HepG2 (cell line): ENCODE measurements around the gene KDM4B. TPM values are rescaled to one million over a fixed set of nuclear protein-coding genes. Genes with fewer than 3 reads are reported as not detected.

Experiments used
- ATAC-seq: fragments of 200-7000 bp; cut with Tn5 transposase; 3 replicates; pipeline ENCODE4 v1.9.1; 2020; ENCODE audit warnings: mild to moderate bottlenecking, moderate library complexity
- BruUV-seq: library from RNA; stranded (reverse); fragments of 400-500 nt; replicated peaks from 2 replicates; lab custom pipeline; 2021; lab: Mats Ljungman, UMichigan
- CTCF ChIA-PET: fragments of 300-600 bp; formaldehyde crosslinking; extraction: SDS; loops from one replicate; lab custom pipeline; 2021; ENCODE audit warnings: low total read pairs, inconsistent platforms, low intra/inter-chr PET ratio; lab: Yijun Ruan, JAX
- POLR2A ChIA-PET: fragments of 350-600 bp; sonication (Branson Sonifier 250); formaldehyde crosslinking; loops from one replicate; lab custom pipeline; 2020; ENCODE audit warnings: antibody characterized with exemption, inconsistent platforms; lab: Yijun Ruan, JAX
- DNase-seq: peaks from one replicate; pipeline ENCODE4 v3.0.0-alpha.2; 2015; ENCODE audit warnings: low spot score
- FAIRE-seq: peaks from 3 replicates; lab custom pipeline; 2011; peaks lifted over from hg19 to GRCh38; lab: Jason Lieb, UNC
- H2AFZ ChIP-seq: one replicate; pipeline ENCODE4 v1.6.1; 2011; ENCODE audit warnings: low read length, inconsistent platforms
- H3K27ac ChIP-seq: fragments of 300-600 bp; 3 replicates; pipeline ENCODE4 v1.8.0; 2011; ENCODE audit warnings: mixed run types, mild to moderate bottlenecking, mixed read lengths, low read length, inconsistent platforms; ENCODE audit not compliant: insufficient read depth; ENCODE audit errors: extremely low read length
- H3K27me3 ChIP-seq, 2 experiments: fragments of 200-600 bp in 1 of 2; 2 replicates in 1 of 2; 3 replicates in 1 of 2; pipeline versions ENCODE4 v1.6.0 to v1.8.0; 2011; ENCODE audit warnings: low read length in 2 of 2, mild to moderate bottlenecking in 2 of 2, moderate library complexity in 2 of 2, inconsistent platforms in 1 of 2; ENCODE audit not compliant: insufficient read depth in 2 of 2, control insufficient read depth in 1 of 2
- H3K36me3 ChIP-seq, 2 experiments: fragments of 200-600 bp in 1 of 2; replicated peaks in 1 of 2; 2 replicates in 1 of 2; 3 replicates in 1 of 2; pipeline versions ENCODE4 v1.5.1 to v1.8.0; 2011; ENCODE audit warnings: low read length in 2 of 2, inconsistent platforms in 1 of 2; ENCODE audit not compliant: insufficient read depth in 2 of 2, control insufficient read depth in 1 of 2
- H3K4me1 ChIP-seq: 2 replicates; pipeline ENCODE4 v1.5.1; 2012; ENCODE audit warnings: low read length, inconsistent platforms; ENCODE audit not compliant: insufficient read depth
- H3K4me2 ChIP-seq: 2 replicates; pipeline ENCODE4 v1.6.0; 2011; ENCODE audit warnings: low read depth, low read length, inconsistent platforms
- H3K4me3 ChIP-seq, 3 experiments: fragments of 200-600 bp in 1 of 3; sonication (generic), shearing (Covaris generic) in 1 of 3; replicated peaks in 1 of 3; 2 replicates each; pipeline ENCODE4 v1.5.1; 2011 to 2016; ENCODE audit warnings: low read length in 3 of 3, inconsistent platforms in 2 of 3, low read depth in 2 of 3, mild to moderate bottlenecking in 2 of 3, control low read depth in 1 of 3, mixed read lengths in 1 of 3; ENCODE audit not compliant: insufficient read depth in 1 of 3
- H3K79me2 ChIP-seq: one replicate; pipeline ENCODE4 v1.6.1; 2011; ENCODE audit warnings: low read length, inconsistent platforms; ENCODE audit not compliant: insufficient read depth
- H3K9ac ChIP-seq: 2 replicates; pipeline ENCODE4 v1.6.0; 2011; ENCODE audit warnings: mild to moderate bottlenecking, low read depth, low read length, inconsistent platforms; ENCODE audit not compliant: insufficient read depth
- H3K9me3 ChIP-seq: 2 replicates; pipeline ENCODE4 v1.5.1; 2012; ENCODE audit warnings: mild to moderate bottlenecking, low read length
- H4K20me1 ChIP-seq: 2 replicates; pipeline ENCODE4 v1.6.0; 2011; ENCODE audit warnings: inconsistent platforms, mild to moderate bottlenecking, low read length, moderate library complexity; ENCODE audit not compliant: insufficient read depth
- CTCF ChIP-seq: sonication (generic); formaldehyde crosslinking; IDR thresholded peaks from 2 replicates; pipeline ENCODE4 v1.5.0; 2020; ENCODE audit warnings: mild to moderate bottlenecking, missing genetic modification reagents, moderate library complexity
- DRAP1 ChIP-seq: IDR thresholded peaks from 2 replicates; pipeline ENCODE4 v1.6.1; 2016; ENCODE audit warnings: missing genetic modification reagents, missing compliant biosample characterization
- SUZ12 ChIP-seq: fragments of 150-350 bp; IDR thresholded peaks from 2 replicates; pipeline ENCODE4 v1.6.1; 2014; ENCODE audit warnings: low read depth, low read length
- ZFX ChIP-seq: sonication (generic); formaldehyde crosslinking; IDR thresholded peaks from 2 replicates; pipeline ENCODE4 v1.4.0; 2020; ENCODE audit warnings: mild to moderate bottlenecking, low read depth, missing genetic modification reagents, moderate library complexity
- ZFY ChIP-seq: sonication (generic); formaldehyde crosslinking; IDR thresholded peaks from 2 replicates; pipeline ENCODE4 v1.4.0; 2020; ENCODE audit warnings: missing genetic modification reagents
- ZGPAT ChIP-seq: IDR thresholded peaks from 2 replicates; pipeline ENCODE4 v1.6.1; 2016; ENCODE audit warnings: mild to moderate bottlenecking
- ZHX1 ChIP-seq: sonication (generic); formaldehyde crosslinking; IDR thresholded peaks from 2 replicates; pipeline ENCODE4 v1.8.1; 2022; ENCODE audit warnings: low read depth, mild to moderate bottlenecking, missing genetic modification reagents
- ZHX2 ChIP-seq, 2 experiments: sonication (generic) in 1 of 2; formaldehyde crosslinking in 1 of 2; IDR thresholded peaks; 2 replicates each; pipeline versions ENCODE4 v1.6.1 to v1.9.0; 2014 to 2022; ENCODE audit warnings: antibody characterized with exemption in 1 of 2, borderline replicate concordance in 1 of 2, inconsistent platforms in 1 of 2, low read depth in 1 of 2, missing genetic modification reagents in 1 of 2
- WGBS: methylation state at CpG from one replicate; pipeline ENCODE4 v1.1.6; 2017; ENCODE audit warnings: low lambda C conversion rate; 5-methylcytosine and 5-hydroxymethylcytosine counted together
- in situ Hi-C: cut with HindIII; loops from 2 replicates; pipeline ENCODE4 v1.10.0; 2017; ENCODE audit warnings: low pct_unique_long_range_greater_than_20kb; ENCODE audit not compliant: extremely low pct_ligation_motif_present
- intact Hi-C: fragments of 100-400 bp; cut with micrococcal nuclease; formaldehyde crosslinking; loops from one replicate; pipeline ENCODE4 v1.10.0; 2022; ENCODE audit not compliant: unreplicated experiment
- polyA plus RNA-seq, 8 experiments: library from polyadenylated mRNA; depleted of rRNA in 3 of 8; stranded (reverse) in 7 of 8; unstranded in 1 of 8; fragments of >200 nt; fragmentation: Illumina TruSeq in 4 of 8; extraction: Trizol in 4 of 8; gene quantifications; 2 replicates each; pipeline versions ENCODE4 v1.2.1 to v1.2.3, GENCODE V29; 2011 to 2016; ENCODE audit warnings: low read depth in 4 of 8, missing spikeins in 1 of 8, mixed read lengths in 1 of 8; ENCODE audit not compliant: insufficient read depth in 1 of 8
- total RNA-seq, 5 experiments: library from RNA; depleted of rRNA; stranded (reverse); fragments of >200 nt; fragmentation: Illumina TruSeq; extraction: Trizol; gene quantifications; 2 replicates each; pipeline ENCODE4 v1.2.3, GENCODE V29; 2016; ENCODE audit warnings: low read depth in 1 of 5

Gene KDM4B
- total and polyA plus RNA-seq, 2 of the 13 experiments (the other 11 are each of a cell fraction or from before 2014, with no cell fraction given), result 4.9 to 14.6 TPM

- TF ChIP-seq ZFX (CRISPR knock-in tag) (no peak), ZHX1 (CRISPR knock-in tag) (no peak), ZFY (CRISPR knock-in tag) (no peak)
Observed at GRCh38 chr19:5076440-5077208, 107.7 kb downstream of the KDM4B start (continued).

GRCh38 chr19:5077209-5077515 is 108.2 kb downstream of the KDM4B start:
- DNase-seq, result no peak
- Histone ChIP-seq H2AFZ (no peak overlapping the region), H3K4me3 (no peak overlapping the region), H3K79me2 (no peaks in the 10 kb centered on the region), H4K20me1 (0 out of 2 replicates have a peak, but pooled peaks cover 2% of the 10 kb centered on the region), H3K9ac (no peak overlapping the region), H3K36me3 (peaks cover 16 to 59% of the 10 kb centered on the region in 2 experiments), H3K27me3 (no peaks in the 10 kb centered on the region; a peak in 1 of 5 replicates), H3K27ac (no peak overlapping the region), H3K9me3 (no peaks in the 10 kb centered on the region), H3K4me2 (no peak overlapping the region), H3K4me1 (no peaks in the 10 kb centered on the region)
- in situ Hi-C loops, result no loop called here
- CTCF ChIA-PET, result no interaction called here
- POLR2A ChIA-PET, result interaction anchor here (0.5 kb wide), 1 partner anchor 1300 kb away, joined by 3 read pairs; no protein-coding TSS in a partner anchor
- no peak for FAIRE-seq
- BruUV-seq, result no TSS peak
- 97% methylated on average over 15 of the region's 19 CpGs for WGBS
- ATAC-seq, result no peak
- intact Hi-C loops, result no loop called here
- no peak for TF ChIP-seq ZGPAT (CRISPR knock-in tag)
- no peak for TF ChIP-seq SUZ12
- TF ChIP-seq CTCF (CRISPR knock-in tag), result no peak
- TF ChIP-seq ZHX2 (IDR thresholded peaks at IDR 0.05; ENCODE audit: low read depth), result no peak
- no peak for TF ChIP-seq ZHX2 (CRISPR knock-in tag; IDR thresholded peaks at IDR 0.05; ENCODE audit: borderline replicate concordance)
- TF ChIP-seq DRAP1, result no peak
